ENCODE data around the gene NUP210.
"Not testable (repeated sequence)": the region's sequence is repeated elsewhere in the genome, so short reads cannot be mapped to it uniquely, and the experiment has no call there.

DNA sequence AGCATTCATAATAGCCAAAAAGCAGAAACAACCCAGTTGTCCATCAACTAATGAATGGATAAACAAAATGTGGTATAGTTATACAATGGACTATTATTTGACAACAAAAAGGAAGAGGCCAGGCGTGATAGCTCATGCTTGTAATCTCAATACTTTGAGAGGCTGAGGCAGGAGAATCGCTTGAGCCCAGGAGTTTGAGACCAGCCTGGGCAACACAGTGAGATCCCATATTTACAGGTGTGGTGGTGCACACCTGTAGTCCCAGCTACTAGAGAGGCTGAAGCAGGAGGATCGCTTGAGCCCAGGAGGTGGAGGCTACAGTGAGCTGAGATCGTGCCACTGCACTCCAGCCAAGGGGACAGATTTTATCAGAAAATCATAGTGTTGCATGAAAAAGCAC, 16.1 kb upstream of the NUP210 start:
- TF ChIP-seq, protein P1, sequence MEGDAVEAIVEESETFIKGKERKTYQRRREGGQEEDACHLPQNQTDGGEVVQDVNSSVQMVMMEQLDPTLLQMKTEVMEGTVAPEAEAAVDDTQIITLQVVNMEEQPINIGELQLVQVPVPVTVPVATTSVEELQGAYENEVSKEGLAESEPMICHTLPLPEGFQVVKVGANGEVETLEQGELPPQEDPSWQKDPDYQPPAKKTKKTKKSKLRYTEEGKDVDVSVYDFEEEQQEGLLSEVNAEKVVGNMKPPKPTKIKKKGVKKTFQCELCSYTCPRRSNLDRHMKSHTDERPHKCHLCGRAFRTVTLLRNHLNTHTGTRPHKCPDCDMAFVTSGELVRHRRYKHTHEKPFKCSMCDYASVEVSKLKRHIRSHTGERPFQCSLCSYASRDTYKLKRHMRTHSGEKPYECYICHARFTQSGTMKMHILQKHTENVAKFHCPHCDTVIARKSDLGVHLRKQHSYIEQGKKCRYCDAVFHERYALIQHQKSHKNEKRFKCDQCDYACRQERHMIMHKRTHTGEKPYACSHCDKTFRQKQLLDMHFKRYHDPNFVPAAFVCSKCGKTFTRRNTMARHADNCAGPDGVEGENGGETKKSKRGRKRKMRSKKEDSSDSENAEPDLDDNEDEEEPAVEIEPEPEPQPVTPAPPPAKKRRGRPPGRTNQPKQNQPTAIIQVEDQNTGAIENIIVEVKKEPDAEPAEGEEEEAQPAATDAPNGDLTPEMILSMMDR (conservative IDR thresholded peaks at IDR 0.05; ENCODE audit: low read depth in 2 of 2) = not testable (repeated sequence)
- TF ChIP-seq CREB1 (CRISPR knock-in tag; IDR thresholded peaks at IDR 0.05; ENCODE audit: low read depth) = not testable (repeated sequence)

Data from GM23338 (cell line).